IgD-negative memory B cell (primary cell): ENCODE measurements around the gene TBCCD1. TPM values are rescaled to one million over a fixed set of nuclear protein-coding genes. Genes with fewer than 3 reads are reported as not detected.
"Not testable (repeated sequence)": the region's sequence is repeated elsewhere in the genome, so short reads cannot be mapped to it uniquely, and the experiment has no call there.

Experiments used
- H3K27ac Mint-ChIP-seq, 3 donors: one replicate each; pipeline ENCODE4 v1.8.0; 2020 to 2022; ENCODE audit warnings: mild to moderate bottlenecking in 3 of 3, mixed read lengths in 3 of 3, moderate library complexity in 1 of 3
- H3K27me3 Mint-ChIP-seq: one replicate; pipeline ENCODE4 v1.8.0; 2021; ENCODE audit warnings: mixed read lengths
- H3K36me3 Mint-ChIP-seq: one replicate; pipeline ENCODE4 v1.8.0; 2020; ENCODE audit warnings: mild to moderate bottlenecking, mixed read lengths
- H3K4me1 Mint-ChIP-seq, 3 donors: one replicate each; pipeline ENCODE4 v1.8.0; 2020 to 2022; ENCODE audit warnings: mixed read lengths in 3 of 3, mild to moderate bottlenecking in 1 of 3
- H3K4me3 Mint-ChIP-seq, 4 donors: one replicate each; pipeline ENCODE4 v1.8.0; 2020 to 2022; ENCODE audit warnings: mild to moderate bottlenecking in 4 of 4, mixed read lengths in 4 of 4, moderate library complexity in 3 of 4
- H3K9me3 Mint-ChIP-seq, 3 donors: one replicate each; pipeline ENCODE4 v1.8.0; 2020 to 2021; ENCODE audit warnings: mixed read lengths in 3 of 3, mild to moderate bottlenecking in 1 of 3
- polyA plus RNA-seq: library from polyadenylated mRNA; unstranded; fragments of 300-500 nt; fragmentation: Illumina TruSeq; gene quantifications from one replicate; pipeline ENCODE4 v1.2.3, GENCODE V29; 2021

Gene TBCCD1
- polyA plus RNA-seq, 1 donor from 2014 or later, result 24.6 TPM

- Mint-ChIP-seq H3K36me3 (peaks cover 4% of the 10 kb centered on the region), H3K27me3 (peaks cover 9% of the 10 kb centered on the region), H3K27ac (no peak overlapping the region), H3K9me3 (no peaks in the 10 kb centered on the region), H3K4me1 (peaks cover 24 to 30% (median 25%) of the 10 kb centered on the region in 3 donors), H3K4me3 (no peak overlapping the region)
Measured at GRCh38 chr3:186509423-186509822, 57.7 kb downstream of the TBCCD1 start.

- Mint-ChIP-seq H3K9me3 (no peaks in the 10 kb centered on the region), H3K27ac (peak overlapping the region in 1 of 3 donors; percentile 11), H3K4me1 (peaks cover 11 to 25% (median 21%) of the 10 kb centered on the region in 3 donors)
Measured at GRCh38 chr3:186506857-186507256, 60.3 kb downstream of the TBCCD1 start.

GRCh38 chr3:186506191-186506739, 60.9 kb downstream of the TBCCD1 start:
- peaks cover 7% of the 10 kb centered on the region for H3K27me3 Mint-ChIP-seq
- H3K4me1 Mint-ChIP-seq, result peaks cover 11 to 19% (median 15%) of the 10 kb centered on the region in 3 donors
- H3K9me3 Mint-ChIP-seq, result no peaks in the 10 kb centered on the region
- H3K27ac Mint-ChIP-seq, result no peak overlapping the region
- no peak overlapping the region for H3K4me3 Mint-ChIP-seq
- no peaks in the 10 kb centered on the region for H3K36me3 Mint-ChIP-seq

More at GRCh38 chr3:186506857-186507256, 60.3 kb downstream of the TBCCD1 start:
- Mint-ChIP-seq H3K36me3 (peaks cover 4% of the 10 kb centered on the region), H3K27me3 (peaks cover 7% of the 10 kb centered on the region), H3K4me3 (peak overlapping the region in 1 of 4 donors; percentile 52)

- H3K27me3 Mint-ChIP-seq, result peaks cover 7% of the 10 kb centered on the region
- H3K36me3 Mint-ChIP-seq, result no peaks in the 10 kb centered on the region
- H3K4me3 Mint-ChIP-seq, result no peak overlapping the region
- peaks cover 0 to 3% (median 0%) of the 10 kb centered on the region in 3 donors for H3K9me3 Mint-ChIP-seq
- H3K27ac Mint-ChIP-seq, result no peak overlapping the region
- peaks cover 3 to 5% (median 4%) of the 10 kb centered on the region in 3 donors for H3K4me1 Mint-ChIP-seq
Measured at GRCh38 chr3:186502966-186503712, 64.0 kb downstream of the TBCCD1 start.

- Mint-ChIP-seq H3K4me3 (no peak overlapping the region), H3K9me3 (peaks cover 0 to 5% (median 0%) of the 10 kb centered on the region in 3 donors), H3K27me3 (peaks cover 7% of the 10 kb centered on the region), H3K4me1 (peaks cover 3 to 5% (median 4%) of the 10 kb centered on the region in 3 donors), H3K27ac (no peak overlapping the region), H3K36me3 (no peaks in the 10 kb centered on the region)
Measured at GRCh38 chr3:186502138-186502948, 64.8 kb downstream of the TBCCD1 start.

GRCh38 chr3:186499949-186500348, 67.2 kb downstream of the TBCCD1 start:
- not testable (repeated sequence) for H3K9me3 Mint-ChIP-seq, H3K4me1 Mint-ChIP-seq, H3K27me3 Mint-ChIP-seq, H3K4me3 Mint-ChIP-seq, H3K27ac Mint-ChIP-seq, H3K36me3 Mint-ChIP-seq

GRCh38 chr3:186498022-186498421, 69.1 kb downstream of the TBCCD1 start:
- not testable (repeated sequence) for H3K36me3 Mint-ChIP-seq

GRCh38 chr3:186497608-186498007, 69.5 kb downstream of the TBCCD1 start:
- Mint-ChIP-seq H3K4me1 (peaks cover 0 to 2% (median 0%) of the 10 kb centered on the region in 3 donors), H3K27me3 (no peaks in the 10 kb centered on the region), H3K36me3 (no peaks in the 10 kb centered on the region), H3K9me3 (peaks cover 0 to 5% (median 0%) of the 10 kb centered on the region in 3 donors), H3K27ac (no peak overlapping the region), H3K4me3 (no peak overlapping the region)

More at GRCh38 chr3:186498022-186498421, 69.1 kb downstream of the TBCCD1 start:
- not testable (repeated sequence) for H3K4me3 Mint-ChIP-seq, H3K27me3 Mint-ChIP-seq, H3K9me3 Mint-ChIP-seq, H3K27ac Mint-ChIP-seq, H3K4me1 Mint-ChIP-seq

GRCh38 chr3:186496635-186497034, 70.5 kb downstream of the TBCCD1 start:
- Mint-ChIP-seq H3K27me3 (no peaks in the 10 kb centered on the region), H3K4me1 (peaks cover 0 to 2% (median 0%) of the 10 kb centered on the region in 3 donors), H3K4me3 (peak overlapping the region in 1 of 4 donors; percentile 63), H3K9me3 (peaks cover 0 to 5% (median 0%) of the 10 kb centered on the region in 3 donors), H3K27ac (no peak overlapping the region), H3K36me3 (no peaks in the 10 kb centered on the region)

Other genes with a start within 250 kb of the TBCCD1 start
- 2.5 TPM for gene DGKG, start 205.1 kb downstream of the TBCCD1 start, polyA plus RNA-seq
- gene CRYGS, start 23.0 kb downstream of the TBCCD1 start, polyA plus RNA-seq, result not detected
- gene DNAJB11, start 3.4 kb upstream of the TBCCD1 start, polyA plus RNA-seq, result 45.1 TPM
- gene AHSG, start 45.7 kb upstream of the TBCCD1 start, polyA plus RNA-seq, result not detected
- gene FETUB, start 73.1 kb upstream of the TBCCD1 start, polyA plus RNA-seq, result not detected
- not detected for gene HRG, start 98.7 kb upstream of the TBCCD1 start, polyA plus RNA-seq
- not detected for gene KNG1, start 150.0 kb upstream of the TBCCD1 start, polyA plus RNA-seq
- 220 TPM for gene EIF4A2, start 216.2 kb upstream of the TBCCD1 start, polyA plus RNA-seq
- gene RFC4, start 239.1 kb upstream of the TBCCD1 start, polyA plus RNA-seq, result 25.0 TPM